Hindlimb muscle (tissue), 1 donor: ENCODE data around the gene MTG1. TPM values are rescaled to one million over a fixed set of nuclear protein-coding genes. Genes with fewer than 3 reads are reported as not detected.
"Not testable (repeated sequence)": the region's sequence is repeated elsewhere in the genome, so short reads cannot be mapped to it uniquely, and the experiment has no call there.

Source experiments
- DNase-seq: peaks from one replicate; pipeline ENCODE4 v3.0.0-alpha.2; 2013
- polyA plus RNA-seq: library from polyadenylated mRNA; unstranded; fragments of 120-200 nt; gene quantifications from one replicate; pipeline ENCODE4 v1.2.1, GENCODE V29; 2013; ENCODE audit not compliant: insufficient read length

Gene MTG1
- polyA plus RNA-seq, 1 donor, result 47.4 TPM

GRCh38 chr10:133400624-133401424, 6.9 kb downstream of the MTG1 start:
- DNase-seq, result no peak

- DNase-seq, result no peak
Observed at GRCh38 chr10:133401500-133401899, 7.5 kb downstream of the MTG1 start.

- DNase-seq, result no peak
Observed at GRCh38 chr10:133401981-133402725, 8.2 kb downstream of the MTG1 start.

GRCh38 chr10:133403359-133403758, 9.4 kb downstream of the MTG1 start:
- no peak for DNase-seq

- DNase-seq, result no peak
Observed at GRCh38 chr10:133403784-133404183, 9.8 kb downstream of the MTG1 start.

GRCh38 chr10:133405272-133405671, 11.3 kb downstream of the MTG1 start:
- no peak for DNase-seq

GRCh38 chr10:133405844-133406527, 12.0 kb downstream of the MTG1 start:
- DNase-seq, result no peak

- DNase-seq, result no peak
Observed at GRCh38 chr10:133411523-133412380, 17.8 kb downstream of the MTG1 start.

GRCh38 chr10:133412381-133412711, 18.4 kb downstream of the MTG1 start:
- DNase-seq, result no peak

GRCh38 chr10:133414401-133414800, 20.4 kb downstream of the MTG1 start:
- not testable (repeated sequence) for DNase-seq

GRCh38 chr10:133415752-133416151, 21.8 kb downstream of the MTG1 start:
- DNase-seq, result no peak

- no peak for DNase-seq
Observed at GRCh38 chr10:133418289-133418993, 24.5 kb downstream of the MTG1 start.

- DNase-seq, result no peak
Observed at GRCh38 chr10:133419211-133419950, 25.4 kb downstream of the MTG1 start.

GRCh38 chr10:133420028-133420427, 26.1 kb downstream of the MTG1 start:
- no peak for DNase-seq

GRCh38 chr10:133420579-133420978, 26.6 kb downstream of the MTG1 start:
- DNase-seq, result no peak

- DNase-seq, result no peak
Observed at GRCh38 chr10:133421336-133422222, 27.6 kb downstream of the MTG1 start.

- DNase-seq, result no peak
Observed at GRCh38 chr10:133422223-133422806, 28.4 kb downstream of the MTG1 start.

- DNase-seq, result no peak
Observed at GRCh38 chr10:133422807-133423771, 29.1 kb downstream of the MTG1 start.
